ENCODE data around the gene TFPI. TPM values are rescaled to one million over a fixed set of nuclear protein-coding genes. Genes with fewer than 3 reads are reported as not detected.
A peak's percentile ranks its signal among the peaks of the same experiment; 100 is the strongest.

The TFPI gene
- total and polyA plus RNA-seq, 4 donors, result 169 to 253 (median 237) TPM

DNA sequence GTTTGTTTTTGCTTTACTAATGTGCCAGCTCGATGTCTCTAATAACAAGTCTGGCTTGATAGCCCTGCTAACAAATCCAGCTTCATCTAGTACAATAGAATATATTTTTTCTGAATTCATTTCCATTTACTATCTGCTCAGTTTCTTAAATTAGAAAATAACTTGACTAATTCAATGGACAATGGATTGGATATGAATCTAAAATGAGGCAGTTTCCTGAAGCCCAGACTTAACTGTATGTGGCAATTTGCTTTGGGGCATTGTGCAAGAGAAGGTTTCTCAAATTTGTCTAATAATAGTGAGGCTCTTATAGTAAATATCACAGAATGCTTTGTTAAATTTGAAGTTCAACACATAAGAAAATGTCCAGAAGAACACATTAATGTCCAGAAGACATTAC, 132.0 kb downstream of the TFPI start:
- H3K9ac ChIP-seq (ENCODE audit: insufficient read depth in 1 of 2, low read length in 2 of 2), result no peak overlapping the region
- no peaks in the 10 kb centered on the region for H3K27me3 ChIP-seq (ENCODE audit: control insufficient read depth in 3 of 3, insufficient read depth in 3 of 3, low read length in 2 of 3)
- peaks cover 0 to 4% (median 0%) of the 10 kb centered on the region in 5 donors for H3K4me1 ChIP-seq (ENCODE audit: control insufficient read depth in 5 of 5, insufficient read depth in 5 of 5, low read length in 5 of 5)
- ATAC-seq (ENCODE audit: insufficient read depth, low FRiP score) (no peak), DNase-seq (peak in 2 of 3 donors; percentile 36 to 44)
- no peaks in the 10 kb centered on the region for H3K36me3 ChIP-seq (ENCODE audit: control insufficient read depth in 4 of 4, insufficient read depth in 4 of 4, low read length in 4 of 4)
- TF ChIP-seq, protein P1, sequence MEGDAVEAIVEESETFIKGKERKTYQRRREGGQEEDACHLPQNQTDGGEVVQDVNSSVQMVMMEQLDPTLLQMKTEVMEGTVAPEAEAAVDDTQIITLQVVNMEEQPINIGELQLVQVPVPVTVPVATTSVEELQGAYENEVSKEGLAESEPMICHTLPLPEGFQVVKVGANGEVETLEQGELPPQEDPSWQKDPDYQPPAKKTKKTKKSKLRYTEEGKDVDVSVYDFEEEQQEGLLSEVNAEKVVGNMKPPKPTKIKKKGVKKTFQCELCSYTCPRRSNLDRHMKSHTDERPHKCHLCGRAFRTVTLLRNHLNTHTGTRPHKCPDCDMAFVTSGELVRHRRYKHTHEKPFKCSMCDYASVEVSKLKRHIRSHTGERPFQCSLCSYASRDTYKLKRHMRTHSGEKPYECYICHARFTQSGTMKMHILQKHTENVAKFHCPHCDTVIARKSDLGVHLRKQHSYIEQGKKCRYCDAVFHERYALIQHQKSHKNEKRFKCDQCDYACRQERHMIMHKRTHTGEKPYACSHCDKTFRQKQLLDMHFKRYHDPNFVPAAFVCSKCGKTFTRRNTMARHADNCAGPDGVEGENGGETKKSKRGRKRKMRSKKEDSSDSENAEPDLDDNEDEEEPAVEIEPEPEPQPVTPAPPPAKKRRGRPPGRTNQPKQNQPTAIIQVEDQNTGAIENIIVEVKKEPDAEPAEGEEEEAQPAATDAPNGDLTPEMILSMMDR (IDR thresholded peaks at IDR 0.05; ENCODE audit: control extremely low read depth, extremely low read depth), result no peak
- H3K27ac ChIP-seq (ENCODE audit: low read depth in 1 of 2, low read length in 1 of 2), result no peak overlapping the region
- 65 to 79% methylated on average over 1 of the region's 1 CpG for WGBS, 2 donors
- no peak overlapping the region for H3K4me3 ChIP-seq
- H3K9me3 ChIP-seq (ENCODE audit: control insufficient read depth in 4 of 4, insufficient read depth in 3 of 4, low read length in 3 of 4), result no peaks in the 10 kb centered on the region

DNA sequence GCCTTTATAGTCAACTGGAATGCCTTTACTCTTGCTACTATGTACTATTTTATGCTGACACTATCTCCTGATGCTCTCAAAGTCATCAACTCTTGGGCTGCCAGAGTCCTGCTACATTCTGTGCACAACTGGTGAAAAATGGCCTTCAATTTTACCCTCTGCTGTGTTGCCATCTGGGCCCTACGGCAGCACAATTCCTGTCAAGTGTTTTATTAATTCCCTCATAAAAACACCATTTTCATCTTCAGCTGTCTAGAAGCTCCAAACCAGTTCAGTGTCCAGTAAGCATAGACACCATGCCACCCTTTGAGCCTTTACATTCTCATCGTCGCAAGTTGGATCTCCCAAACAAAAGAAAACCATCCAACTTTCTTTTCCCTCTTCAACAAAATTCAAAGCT, 132.7 kb downstream of the TFPI start:
- no peaks in the 10 kb centered on the region for H3K36me3 ChIP-seq (ENCODE audit: control insufficient read depth in 4 of 4, insufficient read depth in 4 of 4, low read length in 4 of 4)
- H3K27ac ChIP-seq (ENCODE audit: low read depth in 1 of 2, low read length in 1 of 2), result peak overlapping the region in 1 of 2 donors; percentile 49
- H3K9ac ChIP-seq (ENCODE audit: insufficient read depth in 1 of 2, low read length in 2 of 2), result no peak overlapping the region
- H3K9me3 ChIP-seq (ENCODE audit: control insufficient read depth in 4 of 4, insufficient read depth in 3 of 4, low read length in 3 of 4), result no peaks in the 10 kb centered on the region
- no peak overlapping the region for H3K4me3 ChIP-seq
- TF ChIP-seq, protein P1 (IDR thresholded peaks at IDR 0.05; ENCODE audit: control extremely low read depth, extremely low read depth), result no peak
- H3K4me1 ChIP-seq (ENCODE audit: control insufficient read depth in 5 of 5, insufficient read depth in 5 of 5, low read length in 5 of 5), result peaks cover 0 to 4% (median 0%) of the 10 kb centered on the region in 5 donors
- DNase-seq, result no peak
- 76 to 89% methylated on average over 3 of the region's 3 CpGs for WGBS, 2 donors
- H3K27me3 ChIP-seq (ENCODE audit: control insufficient read depth in 3 of 3, insufficient read depth in 3 of 3, low read length in 2 of 3), result no peaks in the 10 kb centered on the region
- no peak for ATAC-seq (ENCODE audit: insufficient read depth, low FRiP score)

DNA sequence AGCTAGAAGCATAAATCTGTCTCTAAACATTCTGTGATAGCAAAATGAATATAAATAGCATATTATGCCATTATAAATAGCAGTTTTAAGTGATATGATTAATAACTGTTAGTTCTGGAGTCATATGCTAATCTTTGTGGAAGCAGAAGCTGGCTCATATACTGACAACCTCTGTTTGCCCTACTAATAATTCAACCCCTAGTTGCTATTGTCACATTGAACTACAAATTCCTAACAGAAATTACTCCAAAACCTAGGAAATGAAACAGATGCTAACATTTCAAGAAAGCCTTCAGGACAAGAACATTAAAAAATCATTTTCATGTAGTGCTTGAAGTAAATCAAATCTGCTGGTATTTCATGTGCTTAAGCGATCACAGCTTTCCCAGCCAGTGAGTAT, 134.4 kb downstream of the TFPI start:
- peak in 1 of 3 donors; percentile 36 for DNase-seq
- H3K4me1 ChIP-seq (ENCODE audit: control insufficient read depth in 5 of 5, insufficient read depth in 5 of 5, low read length in 5 of 5), result peaks cover 0 to 4% (median 0%) of the 10 kb centered on the region in 5 donors
- ATAC-seq (ENCODE audit: insufficient read depth, low FRiP score), result no peak
- H3K4me3 ChIP-seq, result no peak overlapping the region
- H3K36me3 ChIP-seq (ENCODE audit: control insufficient read depth in 4 of 4, insufficient read depth in 4 of 4, low read length in 4 of 4), result no peaks in the 10 kb centered on the region
- no peak overlapping the region for H3K9ac ChIP-seq (ENCODE audit: insufficient read depth in 1 of 2, low read length in 2 of 2)
- TF ChIP-seq, protein P1 (IDR thresholded peaks at IDR 0.05; ENCODE audit: control extremely low read depth, extremely low read depth), result no peak
- H3K27ac ChIP-seq (ENCODE audit: low read depth in 1 of 2, low read length in 1 of 2), result no peak overlapping the region
- WGBS, 2 donors, result 83 to 86% methylated on average over 1 of the region's 1 CpG
- H3K27me3 ChIP-seq (ENCODE audit: control insufficient read depth in 3 of 3, insufficient read depth in 3 of 3, low read length in 2 of 3), result no peaks in the 10 kb centered on the region
- no peaks in the 10 kb centered on the region for H3K9me3 ChIP-seq (ENCODE audit: control insufficient read depth in 4 of 4, insufficient read depth in 3 of 4, low read length in 3 of 4)

DNA sequence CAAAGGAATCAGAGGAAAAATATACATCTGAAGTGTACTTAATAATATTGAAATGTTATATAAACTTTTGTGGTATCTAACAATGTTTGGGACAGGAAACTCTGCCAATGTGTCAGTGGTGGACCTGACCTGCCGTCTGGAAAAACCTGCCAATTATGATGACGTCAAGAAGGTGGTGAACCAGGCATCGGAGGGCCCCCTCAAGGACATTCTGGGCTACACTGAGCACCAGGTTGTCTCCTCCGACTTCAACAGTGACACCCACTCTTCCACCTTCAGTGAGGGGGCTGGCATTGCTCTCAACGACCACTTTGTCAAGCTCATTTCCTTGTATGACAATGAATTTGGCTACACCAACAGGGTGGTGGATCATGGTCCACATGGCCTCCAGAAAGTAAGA, 138.8 kb downstream of the TFPI start:
- Histone ChIP-seq H3K27me3 (ENCODE audit: control insufficient read depth in 3 of 3, insufficient read depth in 3 of 3, low read length in 2 of 3) (no peaks in the 10 kb centered on the region), H3K9me3 (ENCODE audit: control insufficient read depth in 4 of 4, insufficient read depth in 3 of 4, low read length in 3 of 4) (no peaks in the 10 kb centered on the region), H3K9ac (ENCODE audit: insufficient read depth in 1 of 2, low read length in 2 of 2) (no peak overlapping the region), H3K4me3 (no peak overlapping the region), H3K4me1 (ENCODE audit: control insufficient read depth in 5 of 5, insufficient read depth in 5 of 5, low read length in 5 of 5) (no peaks in the 10 kb centered on the region), H3K27ac (ENCODE audit: low read depth in 1 of 2, low read length in 1 of 2) (no peak overlapping the region), H3K36me3 (ENCODE audit: control insufficient read depth in 4 of 4, insufficient read depth in 4 of 4, low read length in 4 of 4) (no peaks in the 10 kb centered on the region)
- TF ChIP-seq, protein P1 (IDR thresholded peaks at IDR 0.05; ENCODE audit: control extremely low read depth, extremely low read depth), result no peak
- WGBS, 2 donors, result 70 to 78% methylated on average over 5 of the region's 5 CpGs
- no peak for ATAC-seq (ENCODE audit: insufficient read depth, low FRiP score)
- DNase-seq, result no peak
